Lung (tissue), 12 donors: ENCODE measurements around the gene IGLON5. TPM values are rescaled to one million over a fixed set of nuclear protein-coding genes. Genes with fewer than 3 reads are reported as not detected.

ENCODE experiments used
- ATAC-seq: fragments of 200-7000 bp; cut with Tn5 transposase; one replicate; pipeline ENCODE4 v1.9.1; 2020; ENCODE audit warnings: moderate number of reproducible peaks; ENCODE audit not compliant: insufficient read depth, low FRiP score
- DNase-seq, 3 donors: peaks; one replicate each; pipeline ENCODE4 v3.0.0-alpha.2; 2013 to 2017
- H3K27ac ChIP-seq, 2 donors: one replicate each; pipeline ENCODE4 v1.5.1; 2013; ENCODE audit warnings: mild to moderate bottlenecking in 2 of 2, moderate library complexity in 2 of 2, control low read depth in 1 of 2, inconsistent platforms in 1 of 2, low read depth in 1 of 2, low read length in 1 of 2
- H3K27me3 ChIP-seq, 3 donors: one replicate each; pipeline ENCODE4 v1.5.1; 2013; ENCODE audit warnings: low read length in 2 of 3; ENCODE audit not compliant: control insufficient read depth in 3 of 3, insufficient read depth in 3 of 3
- H3K36me3 ChIP-seq, 4 donors: one replicate each; pipeline ENCODE4 v1.5.1; 2013; ENCODE audit warnings: low read length in 4 of 4, mild to moderate bottlenecking in 1 of 4, moderate library complexity in 1 of 4; ENCODE audit not compliant: control insufficient read depth in 4 of 4, insufficient read depth in 4 of 4
- H3K4me1 ChIP-seq, 5 donors: one replicate each; pipeline ENCODE4 v1.5.1; 2013; ENCODE audit warnings: low read length in 5 of 5, mild to moderate bottlenecking in 2 of 5, moderate library complexity in 1 of 5; ENCODE audit not compliant: control insufficient read depth in 5 of 5, insufficient read depth in 5 of 5
- H3K4me3 ChIP-seq: one replicate; pipeline ENCODE4 v1.5.1; 2013; ENCODE audit warnings: mild to moderate bottlenecking, control low read depth, moderate library complexity
- H3K9ac ChIP-seq, 2 donors: one replicate each; pipeline ENCODE4 v1.5.1; 2013; ENCODE audit warnings: low read length in 2 of 2, control low read depth in 1 of 2; ENCODE audit not compliant: insufficient read depth in 1 of 2
- H3K9me3 ChIP-seq, 4 donors: one replicate each; pipeline ENCODE4 v1.5.1; 2013; ENCODE audit warnings: low read length in 3 of 4, mild to moderate bottlenecking in 1 of 4, moderate library complexity in 1 of 4; ENCODE audit not compliant: control insufficient read depth in 4 of 4, insufficient read depth in 3 of 4
- CTCF ChIP-seq: IDR thresholded peaks from 2 replicates; pipeline ENCODE4 v1.5.1; 2012; ENCODE audit warnings: mild to moderate bottlenecking; ENCODE audit errors: control extremely low read depth, extremely low read depth
- WGBS, 2 donors: extraction: QIAGEN DNeasy Blood & Tissue Kit; methylation state at CpG; one replicate each; pipeline ENCODE4 v1.1.7; 2013; 5-methylcytosine and 5-hydroxymethylcytosine counted together
- polyA plus RNA-seq, 2 donors: library from polyadenylated mRNA; stranded (reverse); fragments of 200-250 nt; gene quantifications; one replicate each; pipeline ENCODE4 v1.2.1, GENCODE V29; 2013
- total RNA-seq, 2 donors: library from RNA; depleted of rRNA in 1 of 2; stranded (reverse); fragments of >200 nt in 1 of 2; gene quantifications; one replicate each; pipeline ENCODE4 v1.2.1, GENCODE V29; 2014 to 2021
- donor health status: control.
- donor health status: control.
- donor health status: Bipolar disorder and iron deficiency.
- donor health status: healthy.
- donor health status: DM: yes; HTN: yes; CAD: no.

IGLON5 gene
- total and polyA plus RNA-seq, 4 donors, result 0.09 to 0.43 (median 0.18) TPM; not detected in 1

- Histone ChIP-seq H3K27ac (peak overlapping the region in 1 of 2 donors; percentile 59), H3K27me3 (peaks cover 0 to 4% (median 2%) of the 10 kb centered on the region in 3 donors), H3K9me3 (no peaks in the 10 kb centered on the region), H3K4me1 (peaks cover 0 to 5% (median 0%) of the 10 kb centered on the region in 5 donors), H3K36me3 (no peaks in the 10 kb centered on the region), H3K9ac (no peak overlapping the region), H3K4me3 (peak overlapping the region; percentile 47)
- ATAC-seq (no peak), DNase-seq (no peak)
- 0 to 1% methylated on average over 10 of the region's 10 CpGs for WGBS, 2 donors
- TF ChIP-seq CTCF, result no peak
Observed at GRCh38 chr19:51339313-51339686, 27.9 kb downstream of the IGLON5 start.

- Histone ChIP-seq H3K36me3 (peaks cover 0 to 4% (median under 1%) of the 10 kb centered on the region in 4 donors), H3K9me3 (no peaks in the 10 kb centered on the region), H3K27ac (peak overlapping the region; percentile 66 to 67), H3K4me3 (peak overlapping the region; percentile 47), H3K27me3 (peaks cover 0 to 4% (median 2%) of the 10 kb centered on the region in 3 donors), H3K9ac (no peak overlapping the region), H3K4me1 (peaks cover 0 to 5% (median 0%) of the 10 kb centered on the region in 5 donors)
- DNase-seq (peak; percentile 93 to 97 (median 93)), ATAC-seq (peak; percentile 94)
- WGBS, 2 donors, result 2% methylated on average over 77 to 107 of the region's 107 CpGs
- TF ChIP-seq CTCF, result no peak
Observed at GRCh38 chr19:51339687-51340656, 28.5 kb downstream of the IGLON5 start.

DNA sequence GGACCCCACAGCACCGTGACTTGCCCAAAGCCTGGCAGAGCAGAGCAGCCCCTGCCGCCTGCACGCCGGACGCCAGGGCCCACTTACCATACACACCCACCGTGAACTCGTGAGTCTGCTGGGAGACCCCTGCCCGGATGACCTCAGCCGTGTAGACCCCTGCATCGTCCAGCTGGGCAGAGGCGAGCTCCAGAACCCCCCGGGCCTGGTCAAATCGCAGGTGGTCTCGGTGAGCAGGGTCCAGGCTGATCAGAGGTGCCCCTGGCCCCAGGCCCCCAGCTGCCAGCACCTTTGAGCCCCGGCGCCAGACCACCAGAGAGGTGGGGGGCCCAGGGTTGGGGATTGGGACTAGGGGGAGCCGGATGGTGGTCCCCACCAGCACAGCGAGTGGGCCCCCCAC lies 29.6 kb downstream of the IGLON5 start:
- Histone ChIP-seq H3K9ac (no peak overlapping the region), H3K4me1 (peaks cover 0 to 5% (median 0%) of the 10 kb centered on the region in 5 donors), H3K9me3 (no peaks in the 10 kb centered on the region), H3K36me3 (peaks cover 0 to 10% (median 5%) of the 10 kb centered on the region in 4 donors), H3K27me3 (peaks cover 0 to 4% (median 2%) of the 10 kb centered on the region in 3 donors), H3K4me3 (no peak overlapping the region), H3K27ac (no peak overlapping the region)
- no peak for TF ChIP-seq CTCF
- WGBS, 2 donors, result 91 to 92% methylated on average over 18 of the region's 18 CpGs
- no peak for ATAC-seq
- peak in 1 of 3 donors; percentile 12 for DNase-seq
